Measurements from ENCODE around the gene WRAP73.
"Not testable (repeated sequence)": the region's sequence is repeated elsewhere in the genome, so short reads cannot be mapped to it uniquely, and the experiment has no call there.

WRAP73 gene

GRCh38 chr1:3627515-3628253, 22.2 kb downstream of the WRAP73 start:
- DNase-seq: no peak

- no peak for DNase-seq
Observed at GRCh38 chr1:3626025-3626424, 23.9 kb downstream of the WRAP73 start.

- peak; percentile 45 for DNase-seq
Observed at GRCh38 chr1:3625151-3625907, 24.6 kb downstream of the WRAP73 start.

GRCh38 chr1:3624200-3625136, 25.4 kb downstream of the WRAP73 start, which contains the start of gene TPRG1L:
Gene TPRG1L (plus strand): TSS chr1:3625015. CDS start chr1:3625073, 58 bp downstream.
- DNase-seq: peak; percentile 98

GRCh38 chr1:3623441-3624199, 26.3 kb downstream of the WRAP73 start:
- DNase-seq: no peak

- DNase-seq: not testable (repeated sequence)
Observed at GRCh38 chr1:3622102-3622501, 27.8 kb downstream of the WRAP73 start.

GRCh38 chr1:3621151-3621671, 28.7 kb downstream of the WRAP73 start:
- DNase-seq: not testable (repeated sequence)

- DNase-seq: no peak
Observed at GRCh38 chr1:3620708-3621107, 29.2 kb downstream of the WRAP73 start.

GRCh38 chr1:3618881-3619671, 30.8 kb downstream of the WRAP73 start:
- peak; percentile 70 for DNase-seq

GRCh38 chr1:3618531-3618880, 31.4 kb downstream of the WRAP73 start:
- DNase-seq: no peak

GRCh38 chr1:3617806-3618345, 32.0 kb downstream of the WRAP73 start:
- DNase-seq: no peak

GRCh38 chr1:3616861-3617260, 33.0 kb downstream of the WRAP73 start:
- DNase-seq: no peak

GRCh38 chr1:3614755-3615742, 34.9 kb downstream of the WRAP73 start:
- no peak for DNase-seq

- no peak for DNase-seq
Observed at GRCh38 chr1:3612123-3612522, 37.8 kb downstream of the WRAP73 start.

- DNase-seq: peak; percentile 73
Observed at GRCh38 chr1:3611170-3612019, 38.5 kb downstream of the WRAP73 start, which contains the start of gene MEGF6. Gene MEGF6 (minus strand): TSS chr1:3611508. CDS start chr1:3611268, 240 bp downstream.

GRCh38 chr1:3610527-3611169, 39.3 kb downstream of the WRAP73 start:
- DNase-seq: no peak

- DNase-seq: no peak
Observed at GRCh38 chr1:3609769-3610526, 40.0 kb downstream of the WRAP73 start.
